Measurements from ENCODE around the gene RBM7.
A peak's percentile ranks its signal among the peaks of the same experiment; 100 is the strongest.

RBM7 gene

GRCh38 chr11:114399490-114400215, 813 bp upstream of the RBM7 start:
- peaks cover 17% of the 10 kb centered on the region; the same call in 1 of the 2 replicates for H3K36me3 ChIP-seq (ENCODE audit: low read length)
- peaks cover 55% of the 10 kb centered on the region for H3K79me2 ChIP-seq (ENCODE audit: insufficient read depth, low read length)
- no peaks in the 10 kb centered on the region for H3K9me3 ChIP-seq (ENCODE audit: insufficient read depth, low read length)
- peak overlapping the region; percentile 91 for H3K4me2 ChIP-seq (ENCODE audit: low read depth, low read length, poor library complexity, severe bottlenecking)
- H3F3A ChIP-seq (ENCODE audit: insufficient read depth) = peaks cover 2% of the 10 kb centered on the region; the same call in 1 of the 2 replicates
- peak overlapping the region; percentile 84 for H3K4me3 ChIP-seq (ENCODE audit: insufficient read depth, low read length, poor library complexity, severe bottlenecking)
- H3K9ac ChIP-seq (ENCODE audit: low read length) = peak overlapping the region; percentile 88
- no peaks in the 10 kb centered on the region for H4K20me1 ChIP-seq (ENCODE audit: low read depth, low read length)
- no peaks in the 10 kb centered on the region for H3K27me3 ChIP-seq (ENCODE audit: low read length)
- H2AFZ ChIP-seq (ENCODE audit: low read depth, low read length, severe bottlenecking) = peak overlapping the region; percentile 34
- H3K9me2 ChIP-seq (replicated peaks; ENCODE audit: insufficient read depth, low read length) = no peaks in the 10 kb centered on the region
- TF ChIP-seq EZH2phosphoT487 (conservative IDR thresholded peaks at IDR 0.05; ENCODE audit: low read length) (no peak), CTCF (IDR thresholded peaks at IDR 0.05; ENCODE audit: insufficient read depth, low read length, poor library complexity, severe bottlenecking) (no peak)
- H3K27ac ChIP-seq (ENCODE audit: low read depth, low read length) = peak overlapping the region; percentile 75

GRCh38 chr11:114400915-114401223, 403 bp downstream of the RBM7 start:
- Histone ChIP-seq H3K4me2 (ENCODE audit: low read depth, low read length, poor library complexity, severe bottlenecking) (peak overlapping the region; percentile 80), H3K9me3 (ENCODE audit: insufficient read depth, low read length) (no peaks in the 10 kb centered on the region), H2AFZ (ENCODE audit: low read depth, low read length, severe bottlenecking) (peak overlapping the region; percentile 78), H3K9me2 (replicated peaks; ENCODE audit: insufficient read depth, low read length) (no peaks in the 10 kb centered on the region), H3K9ac (ENCODE audit: low read length) (peak overlapping the region; percentile 88), H3K27ac (ENCODE audit: low read depth, low read length) (peak overlapping the region; percentile 75), H3F3A (ENCODE audit: insufficient read depth) (peaks cover 2% of the 10 kb centered on the region; the same call in 1 of the 2 replicates), H3K79me2 (ENCODE audit: insufficient read depth, low read length) (peaks cover 65% of the 10 kb centered on the region), H3K27me3 (ENCODE audit: low read length) (no peaks in the 10 kb centered on the region), H3K4me3 (ENCODE audit: insufficient read depth, low read length, poor library complexity, severe bottlenecking) (peak overlapping the region; percentile 84), H3K36me3 (ENCODE audit: low read length) (peaks cover 28% of the 10 kb centered on the region; the same call in 1 of the 2 replicates), H4K20me1 (ENCODE audit: low read depth, low read length) (no peaks in the 10 kb centered on the region)
- TF ChIP-seq EZH2phosphoT487 (conservative IDR thresholded peaks at IDR 0.05; ENCODE audit: low read length) (no peak), CTCF (IDR thresholded peaks at IDR 0.05; ENCODE audit: insufficient read depth, low read length, poor library complexity, severe bottlenecking) (peak; percentile 29)

- H3F3A ChIP-seq (ENCODE audit: insufficient read depth) = peaks cover 2% of the 10 kb centered on the region; the same call in 1 of the 2 replicates
- H4K20me1 ChIP-seq (ENCODE audit: low read depth, low read length) = no peaks in the 10 kb centered on the region
- H3K27ac ChIP-seq (ENCODE audit: low read depth, low read length) = peak overlapping the region; percentile 75
- no peaks in the 10 kb centered on the region for H3K9me3 ChIP-seq (ENCODE audit: insufficient read depth, low read length)
- no peak overlapping the region for H2AFZ ChIP-seq (ENCODE audit: low read depth, low read length, severe bottlenecking)
- H3K27me3 ChIP-seq (ENCODE audit: low read length) = no peaks in the 10 kb centered on the region
- TF ChIP-seq CTCF (IDR thresholded peaks at IDR 0.05; ENCODE audit: insufficient read depth, low read length, poor library complexity, severe bottlenecking) = no peak
- TF ChIP-seq EZH2phosphoT487 (conservative IDR thresholded peaks at IDR 0.05; ENCODE audit: low read length) = no peak
- peaks cover 65% of the 10 kb centered on the region for H3K79me2 ChIP-seq (ENCODE audit: insufficient read depth, low read length)
- no peaks in the 10 kb centered on the region for H3K9me2 ChIP-seq (replicated peaks; ENCODE audit: insufficient read depth, low read length)
- H3K9ac ChIP-seq (ENCODE audit: low read length) = peak overlapping the region; percentile 88
- peak overlapping the region; percentile 84 for H3K4me3 ChIP-seq (ENCODE audit: insufficient read depth, low read length, poor library complexity, severe bottlenecking)
- H3K36me3 ChIP-seq (ENCODE audit: low read length) = peaks cover 33% of the 10 kb centered on the region; the same call in 1 of the 2 replicates
- H3K4me2 ChIP-seq (ENCODE audit: low read depth, low read length, poor library complexity, severe bottlenecking) = peak overlapping the region; percentile 80
These were observed 845 bp downstream of the RBM7 start for GRCh38 chr11:114401311-114401710.
